Activated CD4-positive, alpha-beta T cell treated with anti-CD3 and anti-CD28 coated beads for 4 hours (primary cell): ENCODE data around the gene TNFRSF13B.
A peak's percentile ranks its signal among the peaks of the same experiment; 100 is the strongest.
"Not testable (repeated sequence)": the region's sequence is repeated elsewhere in the genome, so short reads cannot be mapped to it uniquely, and the experiment has no call there.

Source experiments
- DNase-seq, 2 donors: peaks; one replicate each; pipeline ENCODE4 v3.0.0-alpha.2; 2020

Gene TNFRSF13B

DNA sequence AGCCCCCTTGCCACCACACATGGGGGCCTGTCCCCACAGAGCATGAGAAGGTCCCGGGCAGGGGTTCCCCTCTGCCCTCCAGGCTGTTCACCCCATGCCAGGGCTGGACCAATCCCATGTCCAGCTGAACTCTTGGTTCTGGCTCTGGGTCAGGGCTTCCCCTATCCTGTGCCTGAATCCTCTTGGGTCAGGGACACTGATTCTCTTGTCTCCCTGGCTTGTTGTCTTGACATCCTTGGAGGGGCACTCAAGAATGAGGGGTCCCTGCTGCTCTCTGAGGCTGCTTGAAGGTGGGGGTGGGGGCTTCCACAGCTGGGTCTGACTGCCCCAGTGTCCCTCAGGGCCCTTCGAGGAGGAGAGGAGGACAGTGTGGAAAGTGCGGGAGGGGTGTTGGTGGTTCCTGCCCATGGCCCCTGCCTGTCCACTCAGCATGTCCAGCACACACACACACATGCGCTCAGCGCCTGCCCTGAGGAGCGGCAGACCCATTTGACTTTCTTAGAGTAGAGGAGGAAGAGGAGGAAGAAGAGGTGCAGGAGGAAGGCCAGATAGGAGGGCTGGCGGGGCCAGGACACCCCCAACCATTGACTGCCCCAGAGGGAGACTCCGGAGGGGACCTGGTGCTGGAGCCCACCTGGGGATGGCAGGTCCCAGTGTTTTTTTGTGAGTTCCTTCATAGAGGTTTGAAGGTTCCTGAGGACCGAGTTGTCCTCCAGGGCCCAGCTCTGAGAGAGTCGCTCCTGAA is 47.0 kb downstream of the TNFRSF13B start:
- no peak for DNase-seq

DNA sequence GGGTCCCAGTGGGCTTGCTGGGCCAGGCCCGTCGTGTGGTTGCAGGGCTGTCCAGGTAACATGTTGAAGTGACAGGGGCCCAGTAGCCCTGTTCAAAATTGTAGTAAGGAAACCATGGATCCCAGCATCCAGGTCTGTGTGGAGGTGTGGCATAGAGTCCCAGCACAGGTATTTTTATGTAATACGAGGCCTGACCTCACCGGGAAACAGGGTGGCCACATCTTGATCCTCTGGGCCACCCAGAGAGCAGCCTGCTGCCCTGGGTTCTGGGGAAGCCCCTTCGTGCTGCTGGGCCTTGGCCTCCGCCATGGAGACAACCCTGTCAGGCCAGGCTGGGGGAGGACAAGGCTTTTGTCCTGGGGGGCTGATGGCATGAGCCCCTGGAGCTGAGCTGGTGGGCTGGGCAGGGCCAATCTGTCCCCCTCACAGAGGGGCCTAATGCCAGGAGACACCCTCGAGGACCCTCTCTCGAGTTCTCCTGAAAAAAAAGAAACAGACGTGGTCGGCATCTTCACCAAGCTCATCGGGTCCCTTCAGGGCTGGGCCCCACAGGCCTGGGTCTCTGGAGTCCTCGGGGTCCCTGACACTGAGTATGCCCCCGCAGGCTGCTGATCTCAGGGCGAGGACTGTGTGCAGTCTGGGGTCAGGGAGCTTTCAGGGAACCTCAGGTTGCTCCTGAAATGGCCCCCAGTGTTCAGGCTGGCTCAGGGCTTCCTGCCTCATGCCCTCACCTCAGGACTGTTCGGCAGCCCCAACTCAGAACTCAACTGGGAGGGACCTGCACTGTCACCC is 47.8 kb downstream of the TNFRSF13B start:
- DNase-seq: no peak

DNA sequence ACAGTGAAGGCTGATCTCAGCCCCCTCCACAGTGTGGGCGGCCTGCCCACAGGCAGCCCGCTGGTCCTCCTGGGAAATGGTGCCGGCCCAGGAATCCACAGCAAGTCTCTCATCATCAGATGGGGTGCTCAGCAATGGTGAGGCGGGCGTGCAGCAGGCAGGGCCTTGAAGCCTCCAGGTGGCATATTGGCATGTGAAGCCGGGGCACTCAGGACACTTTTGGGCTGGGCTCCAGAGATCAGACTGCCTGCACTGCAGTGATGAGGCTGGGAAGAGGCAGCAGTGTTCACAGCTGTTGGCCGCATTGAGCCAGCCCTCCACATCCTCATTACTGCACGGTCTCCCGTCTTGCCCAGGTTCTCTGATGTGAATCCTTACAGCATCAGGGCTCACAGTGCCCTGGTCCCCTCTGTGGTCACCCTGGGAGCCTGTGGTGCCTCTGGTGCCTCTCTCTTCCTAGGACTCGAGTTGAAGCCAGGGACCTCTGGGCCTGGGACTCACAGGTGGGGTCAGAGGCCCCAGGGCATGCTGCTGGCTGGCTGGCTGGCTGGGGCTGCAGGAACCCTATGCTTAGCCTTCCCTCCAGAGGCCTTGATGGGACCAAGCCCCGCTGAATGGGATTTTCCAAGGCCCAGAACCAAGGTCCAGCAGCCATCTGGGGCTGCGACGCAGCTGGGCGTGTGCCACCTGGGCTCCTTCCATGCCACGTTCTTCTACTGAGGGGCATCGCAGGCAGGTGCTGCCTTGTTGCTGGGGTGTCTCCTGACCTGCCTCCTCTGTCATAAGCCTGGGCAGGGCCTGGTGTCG is 48.6 kb downstream of the TNFRSF13B start:
- no peak for DNase-seq

DNA sequence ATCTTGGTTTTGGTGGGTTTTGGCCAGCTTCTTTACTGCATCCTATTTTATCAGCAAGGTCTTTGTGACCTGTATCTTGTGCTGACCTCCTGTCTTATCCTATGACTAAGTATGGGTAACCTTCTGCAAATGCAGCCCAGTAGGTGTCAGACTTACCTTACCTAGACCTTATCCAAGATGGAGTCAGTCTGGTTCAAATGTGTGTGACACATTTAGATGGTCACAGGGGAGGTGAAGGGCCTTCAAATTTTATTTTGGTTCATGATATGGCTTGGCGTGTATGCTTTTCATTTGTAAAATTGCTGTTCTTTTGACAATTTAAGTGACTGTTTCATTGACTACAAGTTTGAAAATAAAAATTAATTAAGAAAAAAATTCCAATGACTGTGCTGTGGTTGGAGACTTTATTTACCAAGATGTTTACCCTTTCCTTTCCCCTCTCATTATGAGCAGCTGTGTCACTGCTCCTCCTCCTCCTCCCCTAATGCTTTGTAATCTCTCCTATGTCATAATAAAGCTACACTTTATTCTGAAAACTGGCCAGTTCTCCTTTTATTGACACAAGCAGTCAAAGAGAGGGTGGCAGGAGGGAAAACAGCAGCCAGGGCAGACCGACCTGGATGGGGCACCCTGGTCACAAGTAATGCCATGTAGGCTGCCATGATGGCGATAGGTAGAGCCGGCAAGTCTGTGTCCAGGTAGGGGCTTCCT is 49.4 kb downstream of the TNFRSF13B start:
- no peak for DNase-seq

DNA sequence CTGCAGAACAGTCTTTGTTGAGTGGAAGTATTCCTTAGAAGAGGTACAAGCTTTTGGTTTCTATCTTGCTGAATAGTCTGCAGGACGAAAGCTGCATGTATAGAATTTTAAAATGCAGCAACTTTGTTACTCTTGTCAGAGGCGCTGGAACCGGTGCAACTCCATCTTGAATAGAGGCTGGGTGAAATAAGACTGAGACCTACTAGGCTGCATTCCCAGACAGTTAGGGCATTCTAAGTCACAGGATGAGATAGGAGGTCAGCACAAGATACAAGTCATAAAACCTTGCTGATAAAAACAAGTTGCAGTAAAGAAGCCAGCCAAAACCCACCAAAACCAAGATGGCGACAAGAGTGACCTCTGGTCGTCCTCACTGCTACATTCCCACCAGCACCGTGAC is 50.5 kb downstream of the TNFRSF13B start:
- not testable (repeated sequence) for DNase-seq

DNA sequence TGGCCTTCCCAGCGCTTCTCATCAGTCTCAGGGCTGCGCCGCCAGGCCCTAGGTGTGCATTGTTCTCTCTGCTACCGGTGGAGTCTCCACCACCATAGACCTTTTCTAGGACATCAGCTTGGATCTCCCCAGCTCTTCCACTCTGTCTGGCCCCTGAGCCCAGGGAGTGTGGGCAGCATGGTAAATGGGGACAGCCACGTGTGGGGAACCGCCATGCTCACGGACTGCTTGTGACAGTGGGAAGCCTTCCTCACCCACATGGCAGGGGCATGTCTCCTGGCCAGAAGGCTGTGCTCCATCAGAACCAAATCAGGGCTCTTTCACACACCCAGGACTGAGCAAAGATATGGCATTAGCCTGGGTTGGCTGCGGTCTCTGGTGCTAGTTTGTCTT is 51.3 kb downstream of the TNFRSF13B start:
- no peak for DNase-seq

DNA sequence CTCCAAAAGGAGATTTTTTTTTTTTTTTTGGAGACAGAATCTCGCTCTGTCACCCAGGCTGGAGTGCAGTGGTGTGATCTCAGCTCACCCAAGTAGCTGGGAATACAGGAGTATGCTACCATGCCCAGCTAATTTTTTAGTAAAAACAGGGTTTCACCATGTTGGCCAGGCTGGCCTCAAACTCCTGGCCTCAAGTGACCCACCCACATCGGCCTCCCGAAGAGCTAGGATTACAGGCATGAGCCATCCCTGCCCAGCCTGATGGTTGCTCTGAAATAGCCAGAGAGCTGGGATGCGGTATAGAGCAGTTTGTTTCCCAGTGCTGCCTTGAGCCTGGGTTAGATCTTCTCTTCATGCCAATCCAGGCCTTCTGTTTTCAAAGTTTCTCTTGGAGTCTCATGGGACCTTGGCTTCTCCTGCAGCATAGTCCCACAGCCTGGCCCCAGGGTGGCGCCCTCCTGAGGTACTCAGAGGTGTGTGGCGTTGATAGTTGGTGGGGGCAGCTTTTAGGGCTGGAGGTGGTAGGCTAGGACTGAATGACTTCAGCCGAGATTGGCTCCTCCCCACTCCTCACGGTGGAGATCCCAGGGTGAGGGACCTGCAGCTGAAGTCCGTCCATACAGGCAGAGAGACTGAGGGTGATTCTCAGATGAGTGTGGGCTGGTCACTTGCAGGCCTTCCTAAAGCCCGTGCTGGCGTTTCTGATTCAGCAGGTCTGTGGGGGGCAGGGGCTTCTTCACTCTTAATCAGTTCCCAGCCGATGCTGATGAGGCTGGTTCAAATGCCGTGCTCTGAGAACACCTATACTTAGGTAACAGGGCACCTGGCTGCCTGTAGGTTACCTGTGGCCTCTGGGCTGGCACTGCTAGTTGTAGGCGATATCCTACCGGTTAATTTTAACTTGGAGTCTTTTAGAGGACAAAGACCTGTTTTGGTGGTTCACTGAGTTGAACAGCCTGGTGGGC is 52.0 kb downstream of the TNFRSF13B start:
- no peak for DNase-seq

DNA sequence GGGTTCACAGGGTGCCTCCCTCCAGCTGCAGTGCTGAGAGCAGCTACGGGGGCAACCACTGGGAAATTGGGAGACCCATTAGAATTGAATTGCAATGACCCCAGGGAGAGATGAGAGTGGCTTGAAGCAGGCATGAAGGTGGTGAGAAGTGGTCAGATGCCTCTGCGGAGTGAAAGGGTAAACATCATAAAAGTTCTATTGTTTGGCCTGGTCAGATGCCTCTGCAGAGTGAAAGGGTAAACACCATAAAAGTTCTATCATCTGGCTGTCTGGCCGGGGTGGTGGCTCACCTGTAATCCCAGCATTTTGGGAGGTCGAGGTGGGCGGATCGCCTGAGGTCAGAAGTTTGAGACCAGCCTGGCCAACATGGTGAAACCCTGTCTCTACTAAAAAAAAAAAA is 53.5 kb downstream of the TNFRSF13B start:
- DNase-seq: no peak

DNA sequence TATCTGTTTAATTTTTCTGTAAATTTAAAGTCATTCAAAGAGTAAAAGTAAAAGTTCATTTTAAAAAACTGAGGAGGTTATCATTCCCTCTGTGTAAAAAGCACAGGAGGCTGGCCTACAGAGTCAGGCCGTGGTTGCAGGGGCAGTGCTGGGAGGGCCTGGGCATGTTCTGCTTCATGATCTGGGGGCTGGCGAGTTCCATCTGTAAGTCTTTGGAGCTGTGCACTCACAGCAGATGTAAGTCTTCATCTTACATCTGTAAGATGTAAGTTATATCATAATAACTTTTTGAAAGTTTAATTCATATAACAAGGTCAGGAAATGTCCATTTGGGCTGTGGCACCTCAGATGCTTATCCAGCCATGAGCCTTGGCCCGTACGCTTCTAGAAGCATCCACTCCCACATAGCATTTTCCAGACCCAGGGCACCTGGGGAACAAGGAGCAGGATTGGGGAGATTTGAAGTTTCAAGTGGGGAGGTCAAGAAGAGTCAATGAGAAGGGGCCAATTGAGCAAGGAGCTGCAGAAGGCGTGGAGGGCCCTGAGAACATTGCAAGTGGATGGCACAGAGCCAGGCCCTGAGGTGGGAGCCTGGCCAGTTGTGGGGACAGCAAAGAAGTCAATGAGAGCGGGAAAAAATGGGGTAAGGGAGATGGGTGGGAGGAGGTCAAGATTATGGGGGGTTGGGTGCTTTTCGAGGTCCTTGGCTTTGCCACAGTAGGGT is 54.1 kb downstream of the TNFRSF13B start:
- no peak for DNase-seq

DNA sequence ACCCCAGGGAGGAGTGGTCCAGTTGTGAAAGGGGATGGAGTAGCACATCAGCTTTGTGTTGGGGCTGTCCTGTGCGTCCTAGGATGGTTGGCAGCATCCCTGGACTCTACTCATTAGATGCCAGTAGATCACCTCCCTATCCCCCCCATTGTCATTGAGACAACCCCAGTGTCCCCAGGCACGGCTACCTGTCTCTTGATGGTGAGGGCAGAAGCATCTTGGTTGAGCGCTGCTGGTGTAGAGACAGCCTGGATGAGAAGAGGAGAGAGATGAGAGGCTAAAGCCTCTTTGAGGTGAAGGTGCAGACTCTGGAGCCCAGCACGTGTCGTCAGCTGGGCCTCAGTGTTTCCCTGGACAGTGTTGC is 55.4 kb downstream of the TNFRSF13B start:
- no peak for DNase-seq

DNA sequence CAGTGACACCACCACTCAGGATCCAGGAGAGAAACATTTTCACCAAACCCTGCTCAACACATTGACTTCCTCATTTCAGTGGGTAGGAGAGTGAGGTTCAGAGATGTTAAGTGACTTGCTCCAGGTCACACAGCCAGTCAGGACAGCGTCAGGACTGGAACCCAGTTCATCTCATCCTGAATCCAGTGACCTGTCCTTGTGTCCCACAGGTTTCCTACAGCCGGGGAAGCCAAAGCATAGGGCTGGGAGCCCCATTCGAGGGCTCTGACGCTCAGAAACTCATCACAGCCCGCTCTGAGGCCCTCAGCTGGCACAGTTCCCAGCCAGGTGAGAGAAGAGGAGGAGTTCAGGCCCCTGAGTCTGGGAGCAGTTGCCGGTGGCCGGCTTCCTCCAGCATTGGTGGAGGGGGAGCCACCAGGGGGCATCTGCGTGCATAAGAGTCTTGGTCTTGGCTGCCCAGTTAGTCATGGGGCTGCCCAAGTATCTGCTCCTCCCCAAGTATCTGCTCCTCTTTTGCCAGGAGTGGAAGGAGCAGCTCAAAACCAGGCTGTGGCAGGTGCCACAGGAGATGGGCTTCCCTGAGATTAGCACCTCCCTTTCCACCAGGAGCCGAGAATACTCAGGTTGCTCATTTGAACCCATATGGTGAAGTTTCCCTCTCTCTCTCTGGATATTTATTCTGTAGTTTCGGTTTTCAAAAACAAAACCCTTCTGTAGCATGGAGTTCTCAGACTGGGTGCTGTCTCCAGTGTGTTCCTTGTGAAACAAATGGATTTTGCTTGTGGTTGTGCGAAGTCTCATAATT is 56.0 kb downstream of the TNFRSF13B start:
- peak in 1 of 2 donors; percentile 16 for DNase-seq

DNA sequence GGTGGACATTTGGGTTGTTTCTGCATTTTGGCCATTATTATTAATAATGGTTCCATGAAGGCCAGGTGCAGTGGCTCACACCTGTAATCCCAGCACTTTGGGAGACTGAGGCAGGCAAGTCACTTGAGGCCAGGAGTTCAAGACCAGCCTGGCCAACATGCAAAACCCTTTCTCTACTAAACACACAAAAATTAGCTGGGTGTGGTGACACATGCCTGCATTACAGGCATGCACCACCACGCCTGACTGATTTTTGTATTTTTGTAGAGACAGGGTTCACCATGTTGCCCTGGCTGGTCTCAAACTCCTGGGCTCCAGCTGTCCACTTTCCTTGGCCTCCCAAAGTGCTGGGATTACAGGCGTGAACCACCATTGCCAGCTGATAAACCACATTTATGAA is 58.5 kb downstream of the TNFRSF13B start:
- DNase-seq: no peak

DNA sequence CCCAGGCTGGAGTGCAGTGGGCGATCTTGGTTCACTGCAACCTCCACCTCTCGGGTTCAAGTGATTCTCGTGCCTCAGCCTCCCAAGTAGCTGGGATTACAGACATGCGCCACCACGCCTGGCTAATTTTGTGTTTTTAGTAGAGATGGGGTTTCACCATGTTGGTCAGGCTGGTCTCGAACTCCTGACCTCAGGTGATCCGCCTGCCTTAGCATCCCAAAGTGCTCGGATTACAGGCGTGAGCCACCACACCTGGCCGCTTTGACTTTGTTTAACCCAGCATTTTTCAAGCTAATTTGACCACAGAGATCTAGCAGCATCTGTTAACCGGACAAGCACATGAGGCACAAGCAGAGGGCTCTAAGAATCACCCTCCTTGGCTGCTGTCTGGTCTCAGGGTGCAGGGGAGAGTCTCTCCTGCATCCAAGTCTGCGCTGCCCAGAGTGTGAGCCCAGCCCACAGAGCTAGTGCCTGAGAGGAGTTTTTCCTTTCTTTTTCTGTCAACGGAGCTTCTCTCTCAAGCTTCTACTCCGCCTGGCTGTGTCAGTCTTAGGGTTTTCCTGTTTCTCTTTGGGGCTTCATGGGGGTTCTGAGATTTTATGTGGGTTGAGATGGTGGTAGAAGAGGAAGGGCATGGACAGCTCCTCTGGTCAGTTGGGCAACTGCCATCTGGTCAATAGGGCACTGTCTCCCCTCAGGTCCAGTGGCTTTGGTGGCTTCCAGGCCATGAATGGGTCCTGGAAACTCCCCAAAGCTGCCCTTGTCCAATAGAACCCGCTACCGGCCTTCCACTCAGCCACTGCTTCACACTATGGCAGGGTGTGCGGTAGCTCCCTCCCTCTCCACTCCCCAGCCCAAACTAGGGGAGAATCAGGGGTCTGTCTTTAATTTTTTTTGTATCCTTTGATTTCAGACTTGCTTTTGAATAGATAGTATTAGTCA is 59.6 kb downstream of the TNFRSF13B start:
- no peak for DNase-seq

DNA sequence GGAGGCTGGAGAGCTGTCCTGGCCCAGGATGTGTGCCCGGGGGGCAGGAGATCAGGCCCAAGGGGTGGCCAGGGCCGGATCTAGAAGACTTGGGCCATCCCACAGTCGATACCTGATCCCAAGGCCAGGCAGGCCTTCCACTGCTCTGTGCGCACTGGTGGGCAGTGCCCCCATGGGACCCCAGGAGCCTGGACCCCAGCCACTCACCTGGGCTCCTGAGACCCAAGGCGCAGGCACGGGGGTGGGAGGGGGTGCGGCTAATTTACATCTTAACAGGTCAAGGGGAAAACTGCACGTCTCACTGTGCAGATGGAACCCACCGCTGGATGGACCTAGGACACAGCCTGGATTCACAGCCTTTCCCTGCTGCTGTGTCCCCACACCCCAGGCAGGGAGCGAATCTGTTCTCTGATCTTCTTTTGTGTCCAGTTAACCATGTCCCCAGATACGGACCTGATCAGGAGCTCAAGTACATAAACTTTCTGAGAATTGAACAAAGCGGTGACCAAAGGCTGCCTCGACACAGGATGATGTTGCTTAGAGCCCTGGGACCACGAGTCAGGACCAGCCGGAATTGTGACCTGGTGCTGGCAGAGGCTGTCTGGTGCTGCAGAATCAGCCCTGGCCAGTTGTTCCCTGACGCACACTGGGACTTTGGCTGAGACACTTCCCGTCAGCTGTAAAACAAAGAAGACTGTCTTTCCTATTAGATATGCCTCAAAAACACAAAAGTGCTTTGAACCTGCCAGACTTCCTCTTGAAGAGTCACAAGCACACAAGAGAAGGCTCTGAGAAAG is 60.6 kb downstream of the TNFRSF13B start:
- no peak for DNase-seq

DNA sequence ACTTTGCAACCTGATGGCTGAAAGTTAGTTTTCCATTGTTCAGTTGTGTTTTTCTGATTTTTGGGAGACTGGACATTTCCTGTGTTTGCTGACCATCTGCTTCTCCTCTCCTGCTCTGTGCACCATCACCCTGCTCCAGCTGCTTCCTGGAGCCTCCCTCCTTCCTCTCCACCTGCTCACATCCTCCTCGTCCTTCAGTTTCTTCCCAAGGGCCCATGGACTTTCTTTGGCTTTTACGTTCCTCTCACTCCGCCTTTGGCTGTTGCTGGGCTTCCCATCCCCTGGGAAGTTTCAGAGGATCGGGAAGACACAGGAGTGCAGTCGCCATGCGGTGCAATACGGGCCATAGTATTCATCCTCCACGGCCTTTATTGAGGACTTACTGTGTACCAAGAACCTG is 61.6 kb downstream of the TNFRSF13B start:
- no peak for DNase-seq

DNA sequence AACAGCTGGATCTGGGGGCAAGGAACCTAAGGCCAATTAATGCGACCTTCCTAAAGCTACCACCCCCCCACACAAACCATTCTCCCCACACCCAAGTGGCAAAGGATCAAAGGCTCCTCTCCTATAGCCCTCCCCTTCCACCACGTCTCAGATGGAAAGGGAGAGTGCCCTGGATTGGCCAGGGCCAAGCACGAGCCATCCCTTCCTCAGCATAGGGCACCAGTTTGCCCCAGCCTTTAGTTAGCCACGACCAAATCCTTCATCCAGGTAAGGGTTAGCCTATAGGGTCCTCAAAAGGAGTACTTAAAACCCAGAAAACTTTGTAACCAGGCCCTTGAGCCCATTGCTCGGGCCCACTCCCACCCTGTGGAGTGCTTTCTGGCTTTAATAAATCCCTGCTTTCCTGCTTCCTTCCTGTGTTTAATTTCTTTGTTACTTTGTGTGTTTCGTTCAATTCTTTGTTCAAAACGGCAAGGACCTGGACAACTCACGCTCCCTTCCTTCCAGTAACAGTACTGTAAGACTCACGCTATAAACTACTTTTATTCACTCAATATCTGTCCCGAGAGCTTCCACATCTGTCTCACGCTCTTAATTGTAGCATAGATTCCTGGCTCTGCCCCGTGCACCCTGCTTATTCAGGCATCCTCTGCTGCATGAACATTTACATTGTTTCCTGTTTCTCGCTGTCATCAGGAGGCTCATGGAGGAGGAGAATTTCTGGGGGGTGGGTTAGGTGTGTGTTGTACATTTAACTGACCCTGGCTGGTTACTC is 62.3 kb downstream of the TNFRSF13B start:
- no peak for DNase-seq

DNA sequence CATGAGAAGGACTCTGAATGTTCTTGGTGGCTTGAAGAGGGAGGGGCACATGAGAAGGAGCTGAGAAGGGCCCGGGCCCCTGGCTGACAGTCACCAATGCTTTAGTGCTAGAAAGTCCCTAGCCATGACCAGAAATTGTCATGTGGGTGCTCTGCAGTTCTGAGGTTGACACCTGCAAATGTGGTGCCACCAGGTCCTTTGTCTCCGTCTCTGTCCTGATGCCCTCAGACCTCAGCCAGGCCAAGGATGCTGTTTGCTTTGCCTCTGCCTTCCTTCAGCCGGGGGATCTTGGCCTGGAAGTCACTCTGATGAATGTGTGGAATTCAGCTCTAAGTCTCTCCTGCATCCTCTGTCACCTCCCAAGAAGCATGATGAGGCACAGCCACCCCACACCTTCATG is 63.6 kb downstream of the TNFRSF13B start:
- no peak for DNase-seq
